B cell (primary cell): ENCODE results near the gene SRD5A1. TPM values are rescaled to one million over a fixed set of nuclear protein-coding genes. Genes with fewer than 3 reads are reported as not detected.

Experiments
- ATAC-seq: fragments of 200-7000 bp; cut with Tn5 transposase; one replicate; pipeline ENCODE4 v1.10.0; 2021; ENCODE audit warnings: low read depth, mild to moderate bottlenecking, moderate number of reproducible peaks, moderate library complexity
- CTCF ChIA-PET: fragments of 350-600 bp; sonication (Branson Sonifier 250); formaldehyde crosslinking; loops from one replicate; lab custom pipeline; 2021; ENCODE audit warnings: antibody characterized with exemption, inconsistent platforms; lab: Charles Lee
- POLR2A ChIA-PET: fragments of 350-600 bp; sonication (Branson Sonifier 250); formaldehyde crosslinking; loops from one replicate; lab custom pipeline; 2021; ENCODE audit warnings: antibody characterized with exemption; lab: Charles Lee
- DNase-seq: peaks from one replicate; pipeline ENCODE4 v3.0.0; 2013
- H2AFZ ChIP-seq: 2 replicates; pipeline ENCODE4 v1.6.1; 2012; ENCODE audit warnings: mild to moderate bottlenecking, low read depth, low read length; ENCODE audit not compliant: insufficient read depth, poor library complexity, severe bottlenecking
- H3K27ac ChIP-seq, 2 donors: 1 replicate in 1 of 2; 2 replicates in 1 of 2; pipeline ENCODE4 v1.5.1; 2012 to 2013; ENCODE audit warnings: low read length in 2 of 2, mild to moderate bottlenecking in 2 of 2, moderate library complexity in 1 of 2
- H3K27me3 ChIP-seq, 4 experiments: fragments of 200-600 bp in 1 of 4; sonication (generic) in 1 of 4; replicated peaks in 1 of 4; 1 replicate in 2 of 4; 2 replicates in 2 of 4; pipeline versions ENCODE4 v1.6.1 to v1.7.0; 2013 to 2016; ENCODE audit warnings: low read length in 3 of 4, mild to moderate bottlenecking in 2 of 4, mixed read lengths in 1 of 4, moderate library complexity in 1 of 4; ENCODE audit not compliant: insufficient read depth in 4 of 4, control insufficient read depth in 3 of 4; ENCODE audit errors: control extremely low read depth in 1 of 4
- H3K36me3 ChIP-seq, 2 experiments: replicated peaks in 1 of 2; 1 replicate in 1 of 2; 2 replicates in 1 of 2; pipeline versions ENCODE4 v1.6.1 to v1.7.1; 2013; ENCODE audit warnings: low read length in 1 of 2; ENCODE audit not compliant: insufficient read depth in 2 of 2, control insufficient read depth in 1 of 2; ENCODE audit errors: control extremely low read depth in 1 of 2, extremely low read depth in 1 of 2
- H3K4me1 ChIP-seq, 2 donors: fragments of 200-600 bp in 1 of 2; sonication (generic) in 1 of 2; 1 replicate in 1 of 2; 2 replicates in 1 of 2; pipeline versions ENCODE4 v1.5.1 to v1.6.1; 2013 to 2017; ENCODE audit warnings: low read length in 2 of 2; ENCODE audit not compliant: control insufficient read depth in 2 of 2, insufficient read depth in 2 of 2
- H3K4me2 ChIP-seq: replicated peaks from 2 replicates; pipeline ENCODE3; 2012; ENCODE audit warnings: mild to moderate bottlenecking, low read depth, low read length; ENCODE audit not compliant: poor library complexity, severe bottlenecking
- H3K4me3 ChIP-seq, 5 experiments: fragments of 200-600 bp in 1 of 5; sonication (generic) in 1 of 5; 1 replicate in 3 of 5; 2 replicates in 2 of 5; pipeline versions ENCODE4 v1.5.1 to v1.7.0; 2011 to 2016; ENCODE audit warnings: low read length in 4 of 5, mild to moderate bottlenecking in 4 of 5, low read depth in 2 of 5, control low read depth in 1 of 5, moderate library complexity in 1 of 5; ENCODE audit not compliant: insufficient read depth in 1 of 5; ENCODE audit errors: control extremely low read depth in 1 of 5, extremely low read depth in 1 of 5
- H3K79me2 ChIP-seq: fragments of 200-600 bp; sonication (generic); one replicate; pipeline ENCODE4 v1.6.0; 2016; ENCODE audit warnings: low read length; ENCODE audit not compliant: control insufficient read depth, insufficient read depth
- H3K9ac ChIP-seq: fragments of 200-600 bp; sonication (generic); 2 replicates; pipeline ENCODE4 v1.6.1; 2017; ENCODE audit warnings: mild to moderate bottlenecking, low read length, moderate library complexity
- H3K9me3 ChIP-seq, 3 donors: one replicate each; pipeline versions ENCODE4 v1.6.1 to v1.7.1; 2013; ENCODE audit warnings: low read length in 2 of 3; ENCODE audit not compliant: control insufficient read depth in 2 of 3, insufficient read depth in 1 of 3; ENCODE audit errors: control extremely low read depth in 1 of 3
- H4K20me1 ChIP-seq: 2 replicates; pipeline ENCODE4 v1.6.0; 2012; ENCODE audit warnings: mild to moderate bottlenecking, low read length; ENCODE audit not compliant: insufficient read depth, control insufficient read depth, poor library complexity, severe bottlenecking
- H3K27ac Mint-ChIP-seq: one replicate; pipeline ENCODE4 v1.8.0; 2021; ENCODE audit warnings: mixed read lengths
- H3K27me3 Mint-ChIP-seq: one replicate; pipeline ENCODE4 v1.8.0; 2021; ENCODE audit warnings: mixed read lengths
- H3K4me1 Mint-ChIP-seq: one replicate; pipeline ENCODE4 v1.8.0; 2021; ENCODE audit warnings: mixed read lengths
- H3K4me3 Mint-ChIP-seq: one replicate; pipeline ENCODE4 v1.8.0; 2021; ENCODE audit warnings: mixed read lengths
- H3K9me3 Mint-ChIP-seq: one replicate; pipeline ENCODE4 v1.8.0; 2022; ENCODE audit warnings: mixed read lengths; ENCODE audit not compliant: insufficient read depth
- CTCF ChIP-seq: fragments of 200-600 bp; IDR thresholded peaks from one replicate; pipeline ENCODE4 v1.8.0; 2022; ENCODE audit warnings: antibody characterized with exemption, mild to moderate bottlenecking
- EZH2 ChIP-seq: IDR thresholded peaks from 2 replicates; pipeline ENCODE4 v1.6.1; 2012; ENCODE audit warnings: borderline replicate concordance, low read depth, mild to moderate bottlenecking, moderate library complexity, low read length; ENCODE audit not compliant: insufficient read depth, poor library complexity, severe bottlenecking
- WGBS: methylation state at CpG from one replicate; pipeline ENCODE4 v1.1.5; 2013; ENCODE audit warnings: missing lambda C conversion rate; ENCODE audit not compliant: insufficient coverage; 5-methylcytosine and 5-hydroxymethylcytosine counted together
- intact Hi-C: fragments of 100-400 bp; cut with micrococcal nuclease; formaldehyde crosslinking; loops from one replicate; pipeline ENCODE4 v1.10.0; 2022
- polyA plus RNA-seq: library from polyadenylated mRNA; depleted of rRNA; stranded (reverse); fragments of >200 nt; gene quantifications from 2 replicates; pipeline ENCODE4 v1.2.3, GENCODE V29; 2012
- total RNA-seq, 2 donors: library from RNA; stranded (reverse); fragments of 120-200 nt in 1 of 2; gene quantifications; 1 replicate in 1 of 2; 2 replicates in 1 of 2; pipeline versions ENCODE4 v1.2.3 to v1.2.4, GENCODE V29; 2013 to 2022

Gene SRD5A1
- total and polyA plus RNA-seq, 2 donors (not counting 1 experiment from before 2014, with no cell fraction given) = 17.2 to 29.2 TPM

GRCh38 chr5:6715758-6716628 lies 82.8 kb downstream of the SRD5A1 start:
- no peak for ATAC-seq
- 56% methylated on average over 11 of the region's 17 CpGs for WGBS
- Mint-ChIP-seq H3K4me1 (peaks cover 66% of the 10 kb centered on the region), H3K9me3 (no peaks in the 10 kb centered on the region), H3K27ac (peak overlapping the region; percentile 79), H3K4me3 (peak overlapping the region; percentile 90), H3K27me3 (no peaks in the 10 kb centered on the region)
- H3K4me1 ChIP-seq = peaks cover 48 to 54% of the 10 kb centered on the region in 2 donors
- peaks cover 55% of the 10 kb centered on the region for H4K20me1 ChIP-seq
- peak overlapping the region; percentile 46 for H2AFZ ChIP-seq
- peak overlapping the region; percentile 52 for H3K9ac ChIP-seq
- intact Hi-C loops = loop anchor here (10.0 kb wide), 1 partner anchor 1221 kb away; no protein-coding TSS in a partner anchor
- peak; percentile 41 for DNase-seq
- peak overlapping the region; percentile 23 to 81 (median 56) for H3K4me3 ChIP-seq
- no peaks in the 10 kb centered on the region for H3K9me3 ChIP-seq
- CTCF ChIA-PET = interaction anchor here (0.9 to 1.1 kb wide), 2 partner anchors 30 to 107 kb away, joined by 3 to 5 read pairs; no protein-coding TSS in a partner anchor
- no peaks in the 10 kb centered on the region for H3K27me3 ChIP-seq
- POLR2A ChIA-PET = interaction anchor here (1.1 kb wide), 1 partner anchor 15 kb away, joined by 3 read pairs; no protein-coding TSS in a partner anchor
- TF ChIP-seq EZH2 = no peak
- no peak for TF ChIP-seq CTCF
- H3K4me2 ChIP-seq = peak overlapping the region; percentile 75
- peaks cover 66% of the 10 kb centered on the region for H3K79me2 ChIP-seq
- peak overlapping the region in 1 of 2 donors; percentile 3 for H3K27ac ChIP-seq
- H3K36me3 ChIP-seq = peaks cover 0 to 8% of the 10 kb centered on the region in 2 experiments
